Activated CD4-positive, CD25-positive, alpha-beta regulatory T cell (primary cell): ENCODE results near the gene SUMO1.
A peak's percentile ranks its signal among the peaks of the same experiment; 100 is the strongest.
"Not testable (repeated sequence)": the region's sequence is repeated elsewhere in the genome, so short reads cannot be mapped to it uniquely, and the experiment has no call there.

Source experiments
- DNase-seq, 4 experiments: peaks; one replicate each; lab custom pipeline; 2025; lab: John Stamatoyannopoulos, UW

SUMO1 gene

DNA sequence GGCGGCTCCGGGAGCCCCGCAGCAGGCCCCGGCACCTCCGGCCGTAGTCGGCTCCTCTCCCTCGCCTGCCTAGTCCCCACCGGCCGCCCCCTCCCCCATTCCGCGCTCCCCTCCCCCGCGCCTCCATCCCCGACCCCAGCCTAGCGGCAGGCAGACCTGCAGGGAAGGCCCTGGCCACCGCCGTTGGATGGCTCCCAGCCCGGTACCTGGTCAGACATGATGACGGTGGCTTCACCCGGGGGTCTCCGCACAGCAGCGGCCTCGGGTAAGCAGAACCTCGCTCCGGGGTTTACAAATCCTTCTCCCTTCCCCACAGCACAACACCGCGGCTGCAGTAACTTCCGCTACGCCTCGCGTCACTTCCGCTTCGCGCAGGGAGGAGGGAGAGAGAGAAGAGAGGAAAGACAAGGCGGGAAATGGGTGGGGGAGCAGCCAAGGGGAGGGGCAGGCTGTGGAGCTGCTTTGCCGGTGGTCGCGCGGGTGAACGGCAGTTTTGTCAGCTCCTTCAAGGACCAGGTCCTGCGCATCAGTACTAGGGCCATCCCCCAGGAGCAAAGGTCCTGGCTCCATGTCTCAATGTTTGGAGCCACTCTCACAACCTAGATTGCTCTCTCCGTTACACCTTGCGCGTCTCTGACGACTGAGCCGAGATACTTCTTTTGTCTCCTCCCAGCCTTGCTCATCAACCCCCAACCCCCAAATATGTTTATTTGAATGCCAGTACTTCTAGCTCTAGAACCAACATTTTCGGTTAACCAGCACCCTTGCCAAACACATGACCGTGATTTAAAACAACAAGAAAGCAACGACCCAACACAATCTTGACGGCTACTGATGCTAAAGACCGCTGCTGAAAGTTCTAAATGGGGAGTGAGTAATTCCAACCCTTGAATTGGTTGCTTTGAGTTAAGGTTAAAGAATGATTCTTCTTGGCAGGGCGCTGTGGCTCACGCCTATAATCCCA is at the start of gene SUMO1:
Gene SUMO1, minus strand, starts transcription at position 364 of the 964 bp plus-strand sequence. Its CDS starts 146 bp downstream, at position 218.
- DNase-seq = peak; percentile 79 to 85 (median 82)

DNA sequence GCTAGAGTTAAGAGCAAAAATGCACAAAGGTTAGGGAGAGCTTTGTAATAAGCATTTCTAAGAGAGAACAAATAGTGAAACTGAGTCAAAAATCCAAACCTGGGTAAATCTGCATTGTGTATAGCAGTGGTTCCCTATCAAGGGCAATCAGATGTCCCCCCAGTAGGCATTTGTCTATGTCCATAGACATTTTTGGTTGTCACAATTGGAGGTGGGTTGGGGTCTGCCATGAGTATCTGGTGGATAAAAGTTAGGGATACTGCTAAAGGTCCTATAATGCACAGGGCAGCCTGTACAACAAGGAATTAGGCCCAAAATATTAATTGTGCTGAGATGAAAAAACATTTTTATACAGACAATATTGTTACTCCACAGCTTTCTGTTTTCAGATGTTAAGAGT is 48.2 kb upstream of the SUMO1 start:
- no peak for DNase-seq

DNA sequence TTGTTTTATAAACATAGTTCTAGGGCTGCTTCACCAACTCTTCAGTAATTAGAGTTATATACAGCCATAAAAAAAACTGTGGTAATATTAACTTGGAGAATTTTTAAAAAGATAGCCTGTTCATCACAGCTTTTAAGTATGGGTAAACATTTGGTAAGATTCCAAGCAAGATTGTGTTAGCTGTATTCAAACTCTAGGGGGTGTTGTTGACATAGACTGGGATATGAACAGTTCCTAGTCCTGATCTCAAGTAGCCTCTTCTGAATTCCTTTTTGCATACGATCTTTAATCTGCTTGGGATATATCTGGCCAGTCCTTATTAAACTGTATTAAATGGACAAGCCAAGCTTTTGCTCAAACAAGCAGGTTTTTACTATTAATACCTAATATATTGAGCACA is 40.5 kb upstream of the SUMO1 start:
- no peak for DNase-seq

DNA sequence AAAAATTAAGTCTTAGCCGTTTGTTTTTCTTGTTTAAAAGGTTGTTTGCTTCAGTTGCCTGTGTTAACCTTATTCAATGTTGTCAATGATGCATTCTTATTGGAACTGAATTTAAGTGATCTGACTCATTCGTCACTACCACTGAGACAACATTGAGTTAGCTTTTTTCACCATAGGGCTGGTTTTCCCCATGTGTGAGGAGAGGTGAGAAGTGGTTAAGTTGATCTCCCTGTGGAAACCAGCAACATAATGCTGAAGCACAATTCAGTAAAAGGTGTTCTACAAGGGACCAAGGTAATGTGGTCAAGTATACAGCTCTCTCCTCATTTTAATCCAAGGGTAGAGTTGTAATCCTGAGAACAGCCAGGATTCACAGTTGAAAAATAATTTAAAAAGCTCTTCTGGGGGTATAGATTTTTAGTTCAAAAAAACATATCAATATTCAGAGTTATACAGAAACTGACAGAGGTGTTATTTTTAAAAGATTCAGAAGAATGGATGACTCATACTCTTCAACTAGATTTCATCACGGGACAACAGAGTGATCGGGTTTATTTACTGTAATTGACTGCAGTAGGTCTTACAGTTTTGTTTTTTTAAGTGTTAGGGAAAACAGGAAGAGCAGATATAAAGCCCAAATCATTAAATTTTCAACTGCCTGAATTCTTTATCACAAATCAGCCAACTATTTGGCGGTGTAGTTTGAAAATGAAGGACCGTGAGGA is 39.8 kb upstream of the SUMO1 start:
- no peak for DNase-seq

DNA sequence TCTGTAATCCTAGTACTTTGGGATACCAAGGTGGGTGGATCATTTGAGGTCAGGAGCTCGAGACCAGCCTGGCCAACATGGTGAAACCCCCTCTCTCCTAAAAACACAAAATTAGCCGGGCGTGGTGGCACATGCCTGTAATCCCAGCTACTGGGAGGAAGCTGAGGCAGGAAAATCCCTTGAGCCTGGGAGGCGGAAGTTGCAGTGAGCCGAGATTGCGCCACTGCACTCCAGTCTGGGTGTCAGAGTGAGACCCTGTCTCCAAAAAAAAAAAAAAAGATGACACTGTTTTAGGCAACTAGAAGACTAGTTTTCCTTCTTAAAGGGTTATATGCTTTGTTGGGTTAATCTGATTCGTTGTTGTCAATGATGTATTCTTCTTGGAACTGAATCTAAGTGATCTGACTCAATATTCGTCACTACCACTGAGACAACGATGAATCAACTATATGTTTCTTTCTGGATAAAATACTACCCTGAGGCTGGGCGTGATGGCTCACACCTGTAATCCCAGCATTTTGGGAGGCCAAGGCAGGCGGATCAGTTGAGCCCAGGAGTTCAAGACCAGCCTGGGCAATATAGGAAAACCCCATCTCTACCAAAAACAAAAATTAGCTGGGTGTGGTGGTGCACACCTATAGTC is 37.8 kb upstream of the SUMO1 start:
- not testable (repeated sequence) for DNase-seq

DNA sequence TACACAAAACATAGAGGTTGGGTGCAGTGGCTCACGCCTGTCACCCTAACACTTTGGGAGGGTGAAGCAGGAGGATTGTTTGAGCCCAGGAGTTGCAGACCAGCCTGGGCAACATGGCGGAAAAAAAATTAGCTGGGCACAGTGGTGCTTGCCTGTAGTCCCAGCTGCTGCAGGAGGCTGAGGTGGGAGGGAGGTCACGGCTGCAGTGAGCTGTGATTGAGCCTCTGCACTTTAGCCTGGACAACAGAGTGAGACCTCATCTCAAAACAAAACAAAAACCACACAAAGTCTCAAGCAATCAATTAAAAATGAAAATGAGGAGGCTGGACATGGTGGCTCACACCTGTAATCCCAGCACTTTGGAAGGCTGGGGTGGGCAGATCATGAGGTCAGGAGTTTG is 32.1 kb upstream of the SUMO1 start:
- no peak for DNase-seq

DNA sequence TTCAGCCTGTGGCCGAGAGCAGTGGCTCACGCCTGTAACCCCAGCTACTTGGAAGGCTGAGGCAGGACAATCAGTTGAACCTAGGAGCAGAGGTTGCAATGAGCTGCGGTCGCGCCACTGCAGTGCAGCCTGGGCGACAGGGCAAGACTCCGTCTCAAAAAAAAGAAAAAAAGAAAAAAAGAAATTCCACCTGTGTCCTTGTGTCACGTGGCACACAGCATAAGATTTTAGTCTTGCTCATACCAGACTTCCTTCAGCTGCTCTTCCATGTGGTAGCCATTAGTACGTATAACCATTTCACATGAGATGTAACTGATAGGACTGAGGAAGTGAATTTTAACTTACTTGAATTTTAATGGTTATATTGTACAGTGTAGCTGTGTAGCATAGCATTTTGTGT is 31.2 kb upstream of the SUMO1 start:
- no peak for DNase-seq

- no peak for DNase-seq
These were observed 29.1 kb upstream of the SUMO1 start for GRCh38 chr2:202267495-202267894.

DNA sequence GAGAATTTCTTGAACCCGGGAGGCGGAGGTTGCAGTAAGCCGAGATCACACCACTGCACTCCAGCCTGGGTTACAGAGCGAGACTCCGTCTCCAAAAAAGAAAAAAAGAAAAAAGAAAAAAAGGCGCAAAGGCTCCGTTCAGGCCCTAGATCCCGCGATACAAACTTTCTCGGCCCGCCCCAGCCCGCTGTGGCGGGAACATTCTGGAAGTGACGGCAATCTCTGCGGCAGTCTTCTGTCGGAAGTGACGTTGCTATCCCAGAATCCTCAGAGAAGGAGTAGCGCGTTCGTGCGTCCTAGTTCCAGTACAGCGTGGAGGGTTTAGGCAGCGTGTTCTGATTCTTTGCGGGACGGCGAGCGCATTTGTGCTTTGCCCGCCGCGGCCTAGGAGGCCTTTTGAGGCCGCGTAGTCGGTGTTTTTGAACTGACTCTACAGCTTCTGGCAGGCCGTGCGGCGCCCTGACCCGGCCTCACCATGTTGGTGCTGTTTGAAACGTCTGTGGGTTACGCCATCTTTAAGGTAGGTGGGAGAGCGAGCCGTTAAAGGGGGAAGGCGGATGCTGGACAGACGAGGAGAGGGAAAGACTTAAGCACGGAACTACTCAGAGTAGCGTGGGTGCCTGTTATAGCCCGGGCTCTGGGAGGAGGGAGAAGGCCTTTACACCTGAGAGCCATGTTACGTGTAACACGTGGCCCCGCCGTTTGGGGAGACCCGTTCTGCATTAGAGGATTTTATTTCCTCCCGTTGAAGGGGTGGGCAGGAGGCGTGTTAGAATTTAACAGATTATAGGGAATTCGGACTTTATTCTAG is 27.3 kb upstream of the SUMO1 start, which contains the start of gene NOP58:
Gene NOP58, plus strand, starts transcription at position 297 of the 811 bp plus-strand sequence. Its CDS starts 179 bp downstream, at position 476.
- peak; percentile 64 to 78 (median 76) for DNase-seq

DNA sequence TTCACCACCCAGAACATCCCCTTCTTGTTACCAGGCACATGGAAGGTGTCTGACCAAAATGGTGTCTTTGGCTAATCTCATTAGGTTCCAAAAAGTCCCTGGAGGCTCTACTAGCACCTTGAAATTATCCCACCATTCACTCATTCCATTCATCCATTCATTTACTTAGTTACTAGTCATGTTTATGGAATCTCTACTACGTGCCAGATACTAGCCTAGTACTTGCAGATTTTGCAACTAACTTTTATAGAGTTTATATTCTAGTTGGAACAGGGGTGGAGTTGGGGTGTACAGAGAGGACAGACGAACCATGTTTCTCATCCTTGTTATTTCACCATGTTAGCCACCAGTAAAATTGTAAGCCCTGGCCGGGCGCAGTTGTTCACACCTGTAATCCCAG is 23.1 kb upstream of the SUMO1 start:
- DNase-seq = no peak

- DNase-seq = no peak
These were observed 13.1 kb upstream of the SUMO1 start for GRCh38 chr2:202251494-202251893.

- DNase-seq = no peak
These were observed 11.3 kb upstream of the SUMO1 start for GRCh38 chr2:202249521-202250253.

- not testable (repeated sequence) for DNase-seq
These were observed 9.3 kb upstream of the SUMO1 start for GRCh38 chr2:202247710-202248109.

GRCh38 chr2:202237787-202238233 is 587 bp downstream of the SUMO1 start:
- peak in 1 of 4 experiments; percentile 6 for DNase-seq

DNA sequence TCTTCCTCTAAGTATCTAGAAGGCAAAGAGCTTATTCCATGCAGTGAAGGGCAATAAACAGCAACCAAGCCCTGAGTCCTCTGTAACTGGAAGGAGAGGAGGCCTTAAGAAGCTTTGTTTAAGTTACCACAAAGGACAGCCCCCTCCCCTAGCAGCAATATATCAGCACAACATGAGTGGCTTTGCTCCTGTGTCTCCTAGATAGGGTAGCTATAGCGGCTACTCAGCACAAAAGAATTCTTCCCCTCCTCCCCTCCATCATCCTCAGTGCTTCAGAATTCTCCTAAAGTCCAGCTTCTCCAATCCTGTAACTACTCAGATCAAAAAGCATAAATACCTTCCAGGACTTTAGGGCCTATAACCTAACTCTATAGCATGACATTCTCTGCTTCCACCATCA is 16.5 kb downstream of the SUMO1 start:
- DNase-seq = no peak

- no peak for DNase-seq
These were observed 23.2 kb downstream of the SUMO1 start for GRCh38 chr2:202215179-202215578.

DNA sequence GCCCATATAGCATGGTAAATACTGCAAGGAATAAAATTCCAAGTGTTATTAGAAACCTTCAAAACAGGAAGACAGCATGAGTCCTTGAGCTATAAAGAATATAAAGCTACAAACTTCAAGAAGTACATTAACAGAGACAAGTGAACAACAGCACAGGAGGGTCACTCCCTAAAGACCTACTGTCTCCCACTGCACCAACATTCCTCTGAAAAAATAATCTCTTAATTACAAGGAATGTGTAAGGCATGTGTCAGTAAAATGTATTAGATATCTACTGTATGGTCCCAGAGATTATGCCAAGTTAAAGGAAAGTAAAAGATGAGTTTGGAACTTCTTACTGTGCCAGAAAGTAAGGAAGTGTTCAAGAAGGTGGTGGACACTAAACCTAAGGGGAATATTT is 29.9 kb downstream of the SUMO1 start:
- no peak for DNase-seq

GRCh38 chr2:202204855-202205254 is 33.5 kb downstream of the SUMO1 start:
- no peak for DNase-seq

DNA sequence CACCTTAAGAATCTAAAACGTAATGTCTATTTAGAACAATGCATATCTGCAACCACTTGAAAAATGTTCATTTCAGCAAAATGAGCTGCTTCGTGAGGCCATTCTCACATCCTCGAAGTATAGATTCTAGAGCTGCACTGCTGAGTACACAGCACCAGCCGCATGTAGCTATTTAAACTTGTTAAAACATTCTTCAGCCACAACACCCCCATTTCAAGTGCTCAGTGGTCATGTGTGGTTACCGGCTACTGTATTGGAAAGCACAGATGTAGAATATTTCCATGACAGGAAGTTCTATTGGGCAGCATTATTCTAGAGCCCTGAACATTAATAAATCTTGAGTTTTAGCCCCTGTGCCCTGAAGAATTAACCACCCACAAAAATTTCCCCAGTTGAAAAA is 35.0 kb downstream of the SUMO1 start:
- DNase-seq = no peak
